Aorta (tissue), 5 donors: ENCODE measurements around the gene DDI1. TPM values are rescaled to one million over a fixed set of nuclear protein-coding genes. Genes with fewer than 3 reads are reported as not detected.

Source experiments
- ATAC-seq: fragments of 200-7000 bp; cut with Tn5 transposase; one replicate; pipeline ENCODE4 v1.9.1; 2022; ENCODE audit warnings: moderate library complexity; ENCODE audit not compliant: low FRiP score
- DNase-seq, 2 donors: peaks; one replicate each; pipeline ENCODE4 v3.0.0-alpha.2; 2020
- H3K27ac ChIP-seq, 2 donors: one replicate each; pipeline ENCODE4 v1.5.1; 2013; ENCODE audit warnings: low read length in 2 of 2, mild to moderate bottlenecking in 2 of 2, moderate library complexity in 2 of 2, control low read depth in 1 of 2, inconsistent platforms in 1 of 2, low read depth in 1 of 2
- H3K27me3 ChIP-seq, 2 donors: one replicate each; pipeline ENCODE4 v1.6.1; 2013; ENCODE audit warnings: control low read depth in 1 of 2, low read length in 1 of 2, mild to moderate bottlenecking in 1 of 2, moderate library complexity in 1 of 2; ENCODE audit not compliant: insufficient read depth in 2 of 2, control insufficient read depth in 1 of 2
- H3K36me3 ChIP-seq, 2 donors: one replicate each; pipeline ENCODE4 v1.6.1; 2013; ENCODE audit warnings: control low read depth in 1 of 2, low read length in 1 of 2, mild to moderate bottlenecking in 1 of 2; ENCODE audit not compliant: insufficient read depth in 2 of 2, control insufficient read depth in 1 of 2
- H3K4me1 ChIP-seq, 2 donors: one replicate each; pipeline ENCODE4 v1.6.1; 2013; ENCODE audit warnings: low read length in 2 of 2, control low read depth in 1 of 2, mild to moderate bottlenecking in 1 of 2, moderate library complexity in 1 of 2; ENCODE audit not compliant: insufficient read depth in 2 of 2, control insufficient read depth in 1 of 2
- H3K4me3 ChIP-seq, 2 donors: one replicate each; pipeline ENCODE4 v1.5.1; 2013; ENCODE audit warnings: low read length in 2 of 2, control low read depth in 1 of 2, mild to moderate bottlenecking in 1 of 2
- H3K9me3 ChIP-seq: one replicate; pipeline ENCODE4 v1.6.1; 2013; ENCODE audit warnings: mild to moderate bottlenecking, low read length; ENCODE audit not compliant: control insufficient read depth
- WGBS, 2 donors: extraction: QIAGEN DNeasy Blood & Tissue Kit; methylation state at CpG; one replicate each; pipeline ENCODE4 v1.1.7; 2013; 5-methylcytosine and 5-hydroxymethylcytosine counted together
- intact Hi-C, 2 donors: fragments of 100-400 bp; cut with DNase I; formaldehyde crosslinking; loops; one replicate each; pipeline versions ENCODE4 v1.14.2 to v1.15.0; 2022
- polyA plus RNA-seq, 2 donors: library from polyadenylated mRNA; stranded (reverse); fragments of 200-250 nt; gene quantifications; one replicate each; pipeline ENCODE4 v1.2.3, GENCODE V29; 2013
- total RNA-seq, 2 donors: library from RNA; stranded (reverse); fragmentation: NEBNext Ultra II Directional; extraction: Animal tissue kit (Norgen Biotek cat#: 25700); gene quantifications; one replicate each; pipeline ENCODE4 v1.2.1, GENCODE V29; 2021
- donor health status: healthy with polysubstance abuse.
- donor health status: Bipolar disorder and iron deficiency.
- donor health status: DM: no; HTN: no; CAD: no.
- donor health status: DM: no; HTN: no; CAD: no.
- donor health status: DM: yes; HTN: yes; CAD: no.

The DDI1 gene
- total and polyA plus RNA-seq, 4 donors, result not detected

- intact Hi-C loops, result no loop called here
- Histone ChIP-seq H3K4me1 (no peaks in the 10 kb centered on the region), H3K9me3 (no peaks in the 10 kb centered on the region), H3K27me3 (no peaks in the 10 kb centered on the region), H3K4me3 (no peak overlapping the region), H3K27ac (no peak overlapping the region), H3K36me3 (no peaks in the 10 kb centered on the region)
- DNase-seq (no peak), ATAC-seq (no peak)
- WGBS, 2 donors, result 90 to 94% methylated on average over 3 of the region's 3 CpGs
These were observed 23.8 kb downstream of the DDI1 start for GRCh38 chr11:104060004-104060794.

DNA sequence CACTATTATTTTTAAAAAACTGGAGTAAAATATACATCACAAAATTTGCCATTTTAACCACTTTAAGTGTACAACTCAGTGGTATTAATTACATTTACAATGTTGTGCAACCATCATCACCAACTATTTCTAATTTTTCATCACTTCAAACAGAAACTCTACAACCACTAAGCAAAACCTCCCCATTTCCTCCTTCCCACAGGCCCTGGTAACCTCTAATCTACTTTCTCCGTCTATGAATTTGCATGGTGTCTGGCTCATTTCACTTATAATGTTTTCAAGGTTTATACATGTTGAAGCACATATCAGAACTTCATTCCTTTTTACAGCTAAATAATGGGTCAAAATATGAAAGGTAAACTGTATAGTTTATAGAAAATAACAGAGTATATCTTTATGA is 24.4 kb downstream of the DDI1 start:
- WGBS, 2 donors, result 73 to 79% methylated on average over 1 of the region's 1 CpG
- Histone ChIP-seq H3K4me3 (no peak overlapping the region), H3K27me3 (no peaks in the 10 kb centered on the region)

DNA sequence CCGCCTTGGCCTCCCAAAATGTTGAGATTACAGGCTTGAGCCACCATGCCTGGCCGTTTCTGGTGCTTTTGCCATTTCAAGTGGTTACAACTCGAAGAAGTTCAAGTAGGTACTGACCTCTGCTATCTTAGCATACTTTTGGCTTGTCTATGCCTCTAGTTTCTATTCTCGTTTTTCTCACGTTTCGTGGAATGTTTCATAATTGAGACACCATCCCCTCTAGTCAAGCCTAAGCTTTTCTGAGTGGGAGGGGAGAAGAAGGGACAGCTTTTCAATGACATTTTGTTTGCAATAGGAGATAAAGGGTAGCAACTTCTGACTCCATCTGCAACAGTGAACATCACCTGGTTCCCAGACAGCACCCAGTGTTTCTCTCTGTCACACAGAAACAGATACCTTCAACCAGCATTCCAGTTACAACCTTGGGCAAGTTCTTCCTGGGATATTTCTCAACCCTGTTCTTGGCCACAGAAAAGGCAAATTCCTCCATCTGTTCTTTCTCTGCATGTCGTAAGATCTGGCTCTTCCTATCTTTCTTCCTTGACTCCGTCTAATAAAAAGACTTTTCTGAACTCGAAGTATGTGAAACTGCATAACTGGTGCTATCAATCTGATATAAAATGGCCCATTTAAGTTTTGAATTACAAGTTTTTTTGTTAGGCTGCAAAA is 25.5 kb downstream of the DDI1 start:
- 84 to 91% methylated on average over 9 of the region's 9 CpGs for WGBS, 2 donors
- no peak overlapping the region for H3K4me3 ChIP-seq
- H3K4me1 ChIP-seq, result no peaks in the 10 kb centered on the region
- H3K9me3 ChIP-seq, result no peaks in the 10 kb centered on the region
- intact Hi-C loops, result no loop called here
- ATAC-seq (peak; percentile 38), DNase-seq (no peak)
- H3K36me3 ChIP-seq, result no peaks in the 10 kb centered on the region
- no peak overlapping the region for H3K27ac ChIP-seq
- no peaks in the 10 kb centered on the region for H3K27me3 ChIP-seq

More for the DNA sequence above, 24.4 kb downstream of the DDI1 start:
- Histone ChIP-seq H3K36me3 (no peaks in the 10 kb centered on the region), H3K27ac (no peak overlapping the region), H3K4me1 (no peaks in the 10 kb centered on the region), H3K9me3 (no peaks in the 10 kb centered on the region)
- ATAC-seq, result no peak
- intact Hi-C loops, result no loop called here
- no peak for DNase-seq

GRCh38 chr11:104064034-104064630 is 27.7 kb downstream of the DDI1 start:
- Histone ChIP-seq H3K4me3 (no peak overlapping the region), H3K27me3 (no peaks in the 10 kb centered on the region), H3K36me3 (no peaks in the 10 kb centered on the region), H3K9me3 (no peaks in the 10 kb centered on the region), H3K4me1 (no peaks in the 10 kb centered on the region), H3K27ac (no peak overlapping the region)
- intact Hi-C loops, result no loop called here
- WGBS, 2 donors, result 89% methylated on average over 5 of the region's 5 CpGs
- no peak for ATAC-seq
- DNase-seq, result no peak

DNA sequence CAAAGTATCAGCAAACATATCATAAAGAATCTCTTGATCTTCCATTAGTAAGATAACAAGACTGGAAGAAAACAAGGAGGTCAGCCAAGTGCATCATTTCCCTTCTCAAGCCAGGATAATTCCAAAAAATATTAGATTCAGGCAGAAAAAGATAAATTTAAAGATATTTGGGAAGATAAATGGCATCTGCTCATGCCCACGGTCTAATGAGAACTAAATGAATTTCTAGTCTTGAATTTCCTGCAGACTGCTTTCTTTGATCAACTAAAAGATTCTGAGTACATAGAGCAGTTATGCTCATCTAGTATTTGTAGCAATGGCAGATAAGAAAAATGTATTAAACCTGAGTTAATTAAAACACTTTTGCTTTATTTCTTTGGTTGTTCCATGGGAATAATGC is 31.1 kb downstream of the DDI1 start:
- Histone ChIP-seq H3K36me3 (no peaks in the 10 kb centered on the region), H3K9me3 (no peaks in the 10 kb centered on the region), H3K27ac (no peak overlapping the region), H3K27me3 (no peaks in the 10 kb centered on the region), H3K4me1 (no peaks in the 10 kb centered on the region), H3K4me3 (no peak overlapping the region)
- no peak for ATAC-seq
- DNase-seq, result no peak
- intact Hi-C loops, result no loop called here
- WGBS, 2 donors, result 54 to 61% methylated on average over 1 of the region's 1 CpG

GRCh38 chr11:104073950-104074705 is 37.7 kb downstream of the DDI1 start:
- DNase-seq (peak in 1 of 2 donors; percentile 46), ATAC-seq (no peak)
- H3K4me3 ChIP-seq, result no peak overlapping the region
- intact Hi-C loops, result no loop called here
- H3K9me3 ChIP-seq, result no peaks in the 10 kb centered on the region
- no peaks in the 10 kb centered on the region for H3K36me3 ChIP-seq
- no peak overlapping the region for H3K27ac ChIP-seq
- no peaks in the 10 kb centered on the region for H3K4me1 ChIP-seq
- H3K27me3 ChIP-seq, result no peaks in the 10 kb centered on the region
- 38 to 43% methylated on average over 3 of the region's 3 CpGs for WGBS, 2 donors

DNA sequence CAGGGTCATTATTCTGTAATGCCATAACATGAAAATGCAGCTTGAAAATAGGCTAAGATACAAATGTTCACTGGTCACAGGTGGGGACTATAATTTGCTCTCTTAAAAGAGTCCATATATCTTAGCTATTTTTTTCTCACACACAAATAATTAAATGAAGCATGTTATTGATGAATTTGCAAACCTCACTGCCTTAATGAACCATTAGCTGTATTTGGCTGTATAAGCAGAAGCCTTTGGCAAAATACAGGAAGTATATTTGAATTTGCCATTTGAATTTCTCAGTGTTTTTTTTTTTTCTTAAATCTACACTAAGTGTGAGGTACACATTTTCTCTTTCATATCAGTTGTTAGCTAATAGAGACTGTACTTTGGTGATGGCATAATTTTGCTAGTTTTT is 38.7 kb downstream of the DDI1 start:
- Histone ChIP-seq H3K27ac (no peak overlapping the region), H3K36me3 (no peaks in the 10 kb centered on the region), H3K4me1 (no peaks in the 10 kb centered on the region), H3K27me3 (no peaks in the 10 kb centered on the region), H3K4me3 (no peak overlapping the region), H3K9me3 (no peaks in the 10 kb centered on the region)
- ATAC-seq (no peak), DNase-seq (no peak)
- intact Hi-C loops, result no loop called here

- ATAC-seq, result no peak
- no peaks in the 10 kb centered on the region for H3K4me1 ChIP-seq
- no peak overlapping the region for H3K4me3 ChIP-seq
- WGBS, 2 donors, result 93 to 95% methylated on average over 4 of the region's 4 CpGs
- no peaks in the 10 kb centered on the region for H3K36me3 ChIP-seq
- DNase-seq, result no peak
- no peaks in the 10 kb centered on the region for H3K27me3 ChIP-seq
- intact Hi-C loops, result no loop called here
- no peak overlapping the region for H3K27ac ChIP-seq
- H3K9me3 ChIP-seq, result no peaks in the 10 kb centered on the region
These were observed 39.3 kb downstream of the DDI1 start for GRCh38 chr11:104075706-104076105.
